Fibroblast of skin of scalp (primary cell): Measurements from ENCODE around the gene TSPAN18.

Source experiments
- DNase-seq: peaks from one replicate; pipeline ENCODE4 v3.0.0-alpha.2; 2013

Gene TSPAN18

DNA sequence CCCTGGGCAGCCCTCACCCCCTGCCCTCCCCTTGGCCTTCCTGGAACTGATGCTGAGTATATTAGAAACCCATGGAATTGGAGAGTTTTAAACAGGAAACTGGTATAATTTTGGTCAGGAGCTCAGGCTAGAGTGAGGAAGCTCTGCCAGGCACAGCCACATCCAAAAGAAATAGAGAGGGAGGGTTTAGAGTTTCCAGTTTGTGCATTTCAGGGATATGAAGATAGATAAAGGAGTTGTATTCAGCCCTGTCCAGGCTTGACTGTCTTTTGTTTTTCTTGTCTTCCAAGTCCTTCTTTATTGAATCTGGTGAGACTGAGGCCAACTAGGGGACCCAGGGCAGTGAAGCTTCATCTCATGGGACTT, 71.8 kb downstream of the TSPAN18 start:
- no peak for DNase-seq

- no peak for DNase-seq
Observed at GRCh38 chr11:44799012-44799411, 72.2 kb downstream of the TSPAN18 start.

DNA sequence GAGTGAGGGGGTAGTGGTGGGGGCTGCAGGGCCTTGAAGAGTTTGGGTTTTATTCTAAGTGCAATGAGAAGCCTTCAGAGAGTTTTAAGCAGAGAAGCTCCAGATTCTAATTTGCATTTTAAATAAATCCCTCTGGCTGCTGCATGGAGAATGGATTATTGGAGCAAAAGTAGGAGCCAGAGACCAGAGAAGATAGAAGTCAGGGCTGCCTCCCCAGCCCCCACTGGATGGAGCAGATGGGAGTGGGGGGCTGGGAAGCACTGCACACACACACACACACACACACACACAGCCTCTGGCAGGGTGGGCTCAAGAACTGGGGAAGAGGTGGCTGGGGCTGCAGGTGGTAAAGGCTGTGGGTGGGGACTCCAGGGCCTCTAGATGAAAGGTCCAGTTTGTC, 75.6 kb downstream of the TSPAN18 start:
- DNase-seq: no peak

DNA sequence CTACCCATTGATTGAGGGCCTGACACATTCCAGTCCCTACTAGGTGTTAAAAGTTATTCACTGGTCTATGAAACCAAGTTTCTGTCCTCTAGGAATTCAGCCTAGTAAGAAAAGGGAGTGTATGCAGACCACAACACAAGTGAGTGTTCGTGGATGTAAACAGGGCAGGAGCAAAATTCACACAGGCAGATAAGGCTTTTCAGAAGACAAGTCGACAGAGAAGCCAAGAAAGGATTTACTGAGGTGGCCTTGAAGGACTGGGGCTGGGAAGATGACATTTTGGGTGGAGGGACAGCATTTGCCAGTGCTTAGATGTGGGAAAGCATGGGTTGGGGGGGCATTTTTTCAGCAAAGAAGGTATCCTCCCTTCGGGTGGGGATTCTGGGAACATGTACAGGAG, 76.2 kb downstream of the TSPAN18 start:
- DNase-seq: no peak

DNA sequence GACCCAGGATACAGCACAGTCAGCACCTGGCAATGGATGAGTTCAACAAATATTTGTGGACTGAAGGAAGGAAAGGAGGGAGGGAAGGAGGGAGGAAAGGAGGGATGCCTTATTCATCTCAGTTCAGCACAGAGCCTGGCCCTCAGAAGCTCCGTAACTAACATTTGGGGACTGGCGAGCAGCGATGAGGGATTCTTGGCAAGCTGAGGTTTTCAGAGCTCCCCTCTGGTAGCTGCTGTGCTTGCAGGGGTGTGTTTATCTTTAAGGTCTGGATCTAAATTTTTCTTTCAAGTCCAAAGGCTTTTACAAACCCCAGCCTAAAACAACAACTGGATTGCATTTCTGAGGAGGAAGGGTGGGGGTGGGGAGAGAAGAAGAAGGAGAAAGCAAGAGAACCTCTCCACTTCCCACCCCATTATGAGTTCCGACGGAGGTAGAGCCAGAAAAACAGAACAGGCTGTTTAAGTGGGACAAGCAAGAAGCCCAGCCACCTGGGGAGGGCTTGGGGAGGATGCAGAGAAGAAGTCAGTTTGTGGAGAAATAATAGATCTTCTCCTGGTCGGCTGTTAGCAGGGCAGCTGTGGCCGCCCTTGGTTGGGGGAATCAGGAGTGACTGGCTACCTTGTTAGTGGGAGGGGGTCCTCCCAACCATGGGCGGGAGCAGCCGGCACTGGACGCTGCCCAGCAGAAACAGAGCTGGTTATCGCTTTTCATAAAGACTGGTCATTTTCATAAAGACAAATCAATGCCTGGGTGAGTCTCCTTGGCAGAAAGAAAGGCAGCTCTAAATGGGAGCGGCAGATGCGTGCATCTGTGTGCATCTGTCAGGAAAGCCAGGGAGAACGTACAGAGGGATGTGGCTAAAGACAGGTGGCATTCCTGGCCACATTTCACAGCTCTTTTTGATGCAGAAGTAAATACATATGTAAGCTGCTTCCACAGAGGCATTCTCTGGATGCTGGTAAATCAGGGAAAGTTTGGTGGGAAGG, 78.0 kb downstream of the TSPAN18 start:
- peak; percentile 68 for DNase-seq

DNA sequence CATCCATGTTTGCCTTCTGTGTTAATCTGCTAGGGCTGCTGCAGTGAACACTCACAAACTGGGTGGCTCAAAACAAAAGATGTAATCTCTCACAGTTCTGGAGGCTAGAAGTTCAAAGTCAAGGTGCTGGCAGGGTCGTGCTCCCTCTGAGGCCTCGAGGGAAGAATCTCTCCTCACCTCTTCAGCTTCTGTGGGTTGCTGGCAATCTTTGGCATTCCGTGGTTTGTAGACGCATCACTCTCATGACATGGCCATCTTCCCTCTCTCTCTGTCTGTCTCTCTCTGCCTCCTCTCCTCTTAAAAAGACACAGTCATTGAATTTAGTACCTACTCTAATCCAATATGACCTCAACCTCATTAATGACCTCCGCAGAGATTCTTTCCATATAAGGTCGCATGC, 78.8 kb downstream of the TSPAN18 start:
- peak; percentile 72 for DNase-seq

GRCh38 chr11:44808053-44808753, 81.4 kb downstream of the TSPAN18 start:
- no peak for DNase-seq

DNA sequence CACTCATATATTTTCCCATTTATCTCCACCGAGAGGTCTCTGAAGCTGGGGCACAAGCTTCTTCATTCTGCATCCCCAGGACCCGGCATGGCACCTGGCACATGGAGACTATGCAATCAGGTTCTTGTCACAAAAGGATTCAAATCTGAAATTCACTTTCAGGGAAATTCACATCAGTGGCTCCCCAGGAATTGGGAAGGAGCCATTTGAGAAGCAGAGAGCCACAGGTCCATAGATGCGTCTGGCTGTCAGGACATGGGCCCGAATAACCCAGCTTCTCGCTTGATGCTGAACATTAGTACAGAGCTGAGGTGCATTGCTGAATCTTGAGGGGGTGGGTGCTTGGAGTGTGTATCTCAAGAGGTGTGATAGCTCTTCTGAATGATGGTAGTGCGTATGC, 82.5 kb downstream of the TSPAN18 start:
- no peak for DNase-seq

GRCh38 chr11:44811841-44812448, 85.2 kb downstream of the TSPAN18 start:
- no peak for DNase-seq

GRCh38 chr11:44812971-44813370, 86.2 kb downstream of the TSPAN18 start:
- DNase-seq: no peak

DNA sequence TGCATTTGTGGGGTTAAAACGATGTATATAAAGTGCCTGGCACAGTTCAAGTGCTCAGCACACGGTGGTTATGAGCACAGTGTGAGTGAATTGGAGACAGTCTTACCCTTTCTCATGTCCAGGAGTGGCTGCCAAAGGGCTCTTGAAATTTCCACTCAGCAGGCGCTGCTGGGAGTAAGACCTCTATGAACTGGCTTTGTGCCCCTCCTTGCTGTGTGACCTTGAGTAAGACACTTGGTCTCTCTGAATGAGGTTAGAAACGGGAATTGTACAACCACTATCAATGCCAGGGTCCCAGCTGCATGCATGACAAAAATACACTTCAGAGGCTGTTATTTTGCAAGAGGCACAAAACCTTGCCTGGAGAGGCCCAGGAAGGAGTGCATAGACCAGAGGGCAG, 86.6 kb downstream of the TSPAN18 start:
- DNase-seq: no peak

GRCh38 chr11:44814881-44815592, 88.3 kb downstream of the TSPAN18 start:
- DNase-seq: peak; percentile 43

DNA sequence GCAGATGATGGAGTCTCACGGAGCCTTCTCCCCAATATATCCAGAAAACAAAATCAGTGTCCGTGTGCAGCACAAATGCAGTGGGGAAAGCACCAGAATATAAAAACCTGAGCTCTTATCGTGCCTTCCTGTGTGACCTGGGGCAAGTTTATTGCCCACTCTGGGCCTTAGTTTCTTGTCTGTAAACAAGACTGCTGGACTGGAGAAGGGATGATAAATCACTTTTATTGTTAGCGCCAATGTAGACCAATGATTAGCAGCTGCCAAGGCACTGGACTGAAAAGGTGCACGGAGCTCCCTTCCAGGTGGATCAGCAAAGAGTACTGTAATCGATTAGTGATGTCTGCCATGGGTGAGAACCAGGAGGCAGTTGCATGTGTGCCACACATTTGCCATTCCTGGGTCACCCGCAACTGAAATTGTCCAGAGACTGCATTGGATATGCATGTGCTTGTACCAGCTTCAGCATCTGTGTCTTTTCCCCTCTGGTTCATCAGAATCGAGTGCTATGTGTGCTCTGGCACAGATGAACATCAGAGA, 89.2 kb downstream of the TSPAN18 start:
- no peak for DNase-seq

DNA sequence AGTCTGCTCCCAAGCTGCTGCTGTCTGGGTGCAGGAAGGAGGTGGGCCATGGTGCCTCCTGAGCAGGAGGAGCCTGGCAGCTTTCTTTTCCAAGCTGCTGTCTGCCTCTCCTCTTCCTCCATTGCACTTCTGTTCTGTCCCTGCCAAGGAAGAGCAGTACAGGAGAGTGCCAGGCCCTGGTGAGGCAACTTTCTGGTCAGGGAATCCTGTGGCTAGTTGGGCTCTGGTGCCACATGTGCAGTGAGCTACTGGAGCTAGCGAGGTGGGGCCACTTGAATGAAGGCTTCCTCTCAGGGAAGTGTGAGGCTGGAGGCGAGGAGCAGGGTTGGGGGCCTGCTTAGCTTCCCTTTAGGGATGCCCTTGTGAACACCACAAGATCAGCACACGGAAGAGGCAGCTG, 90.0 kb downstream of the TSPAN18 start:
- no peak for DNase-seq

- no peak for DNase-seq
Observed at GRCh38 chr11:44817207-44817949, 90.6 kb downstream of the TSPAN18 start.

DNA sequence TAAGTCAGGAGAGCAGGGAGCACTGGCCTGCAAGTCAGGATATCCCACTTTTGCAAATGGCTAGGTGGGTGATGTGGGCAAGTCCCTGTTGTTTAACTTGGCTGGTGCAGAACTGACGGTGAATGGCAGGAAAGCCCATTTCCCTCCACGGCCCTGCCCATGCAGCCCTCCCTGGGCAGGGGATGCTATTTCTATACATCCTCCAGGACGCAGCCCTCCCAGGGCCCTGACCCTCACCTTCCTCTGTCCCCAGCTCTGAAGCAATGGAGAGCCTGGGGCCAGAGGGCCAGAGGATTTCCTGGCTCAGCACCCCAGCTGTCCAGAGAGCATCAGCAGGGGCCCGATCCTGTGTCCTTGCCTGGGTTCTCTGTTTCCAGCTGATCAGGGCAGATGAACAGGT, 91.3 kb downstream of the TSPAN18 start:
- no peak for DNase-seq

DNA sequence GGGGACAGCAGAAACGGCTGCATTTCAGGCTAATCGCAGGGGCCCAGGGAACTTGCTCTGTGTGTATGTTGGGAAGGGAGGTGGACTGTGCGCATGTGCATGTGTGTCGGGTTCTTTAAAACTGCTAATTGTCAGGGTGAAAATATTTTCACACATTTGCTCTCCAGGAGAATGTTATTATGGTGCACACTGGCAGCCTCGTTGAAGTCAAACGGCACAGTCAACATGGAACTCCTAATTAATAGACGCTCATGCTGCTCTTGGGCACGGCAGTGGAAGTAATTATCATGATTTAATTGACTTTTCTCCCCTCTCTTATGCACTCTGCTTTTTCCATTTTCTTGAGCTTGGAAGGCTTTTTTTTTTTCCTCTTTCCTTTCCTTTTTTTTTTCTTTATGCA, 92.6 kb downstream of the TSPAN18 start:
- no peak for DNase-seq

- no peak for DNase-seq
Observed at GRCh38 chr11:44822369-44822768, 95.6 kb downstream of the TSPAN18 start.

DNA sequence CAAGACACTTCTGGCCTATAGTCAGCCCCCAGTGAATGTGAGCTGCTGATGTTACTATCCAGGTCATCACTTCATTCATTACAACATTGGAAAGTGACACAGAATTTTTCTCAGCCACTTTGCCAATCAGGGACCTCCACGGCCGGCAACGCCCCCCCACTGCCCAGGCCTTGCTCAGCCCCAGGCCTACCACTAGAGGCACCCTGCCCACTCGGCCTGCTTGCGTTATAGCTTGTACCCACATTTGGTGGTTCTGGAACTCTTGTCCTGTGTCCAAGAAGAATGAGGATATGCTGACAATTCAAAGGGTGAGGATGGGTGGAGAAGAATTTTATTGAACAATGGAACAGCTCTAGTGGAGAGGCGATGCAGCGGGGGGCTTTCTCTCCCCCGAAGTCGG, 96.2 kb downstream of the TSPAN18 start:
- DNase-seq: no peak

GRCh38 chr11:44823868-44824267, 97.1 kb downstream of the TSPAN18 start:
- DNase-seq: no peak

DNA sequence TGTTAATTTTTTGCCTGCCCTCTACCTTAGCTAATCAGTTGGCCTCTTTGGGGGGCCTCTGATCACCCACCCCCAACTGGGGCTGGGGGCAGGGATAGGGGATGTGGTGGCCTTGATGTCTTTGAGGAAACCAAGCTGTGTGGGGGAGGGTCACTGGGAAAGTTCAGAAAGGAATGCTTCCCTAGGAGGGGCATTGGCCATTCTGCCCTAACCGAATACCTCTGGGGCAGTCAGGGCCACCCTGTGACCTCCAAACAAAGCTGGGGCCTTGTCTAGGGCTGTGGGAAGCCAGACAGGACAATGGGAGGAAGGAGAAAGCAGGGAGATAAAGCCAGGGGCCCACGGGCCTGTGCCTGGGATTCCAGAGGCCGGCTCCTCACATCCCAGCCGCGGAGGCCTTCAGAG, 97.5 kb downstream of the TSPAN18 start:
- DNase-seq: no peak
